GM15510 (cell line): ENCODE results near the gene SPACA6.

Source experiments
- POLR2A ChIP-seq: IDR thresholded peaks from 3 replicates; pipeline ENCODE4 v1.6.1; 2011; ENCODE audit warnings: borderline replicate concordance; ENCODE audit not compliant: insufficient read length; ENCODE audit errors: extremely low read depth

SPACA6 gene

GRCh38 chr19:51681286-51681941 is 11.7 kb upstream of the SPACA6 start:
- no peak for TF ChIP-seq POLR2A

- no peak for TF ChIP-seq POLR2A
Measured at GRCh38 chr19:51686171-51686570, 7.0 kb upstream of the SPACA6 start.

DNA sequence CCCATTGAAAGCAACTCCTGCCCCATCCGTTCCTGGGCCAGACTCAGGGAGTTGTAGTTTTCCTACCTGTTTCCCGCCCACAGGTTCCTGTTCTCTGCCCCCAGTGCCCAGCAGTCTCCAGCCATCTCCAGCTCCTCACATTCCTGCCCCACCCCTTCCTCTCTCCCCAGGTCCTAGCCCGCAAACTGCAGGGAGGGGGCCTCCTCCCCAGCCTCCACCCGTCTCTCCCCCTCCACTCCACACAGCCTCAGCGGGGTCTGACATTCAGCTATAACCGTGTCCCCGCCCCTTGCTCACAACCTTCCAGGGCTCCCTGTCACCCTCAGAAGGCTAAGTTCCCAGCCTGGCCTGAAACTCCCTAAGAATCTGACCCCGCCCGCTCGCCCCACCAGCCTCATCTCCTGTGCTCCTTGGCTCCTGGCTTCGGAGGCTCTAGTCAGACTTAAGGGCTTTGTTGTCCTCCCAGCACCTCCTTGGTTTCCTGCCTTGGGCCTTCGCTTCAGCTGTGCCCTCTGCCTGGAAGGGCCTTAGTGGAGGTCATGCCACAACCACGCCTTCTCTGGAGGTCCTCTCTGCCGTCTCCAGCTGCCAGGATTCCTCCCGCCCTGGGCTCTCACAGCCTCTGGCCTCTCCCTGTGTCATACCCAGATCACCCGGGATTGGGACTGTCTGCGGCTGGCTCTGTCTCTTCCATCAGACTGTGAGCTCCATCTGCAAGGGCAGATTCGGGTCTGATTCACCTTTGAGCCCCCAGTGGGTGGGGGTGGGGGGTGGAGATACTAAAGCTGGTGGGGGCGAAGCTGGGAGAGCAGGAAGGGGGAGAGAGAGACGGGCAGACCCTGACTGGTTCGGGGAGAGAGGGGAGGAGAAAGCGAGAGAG is 5.1 kb upstream of the SPACA6 start:
- TF ChIP-seq POLR2A: no peak

DNA sequence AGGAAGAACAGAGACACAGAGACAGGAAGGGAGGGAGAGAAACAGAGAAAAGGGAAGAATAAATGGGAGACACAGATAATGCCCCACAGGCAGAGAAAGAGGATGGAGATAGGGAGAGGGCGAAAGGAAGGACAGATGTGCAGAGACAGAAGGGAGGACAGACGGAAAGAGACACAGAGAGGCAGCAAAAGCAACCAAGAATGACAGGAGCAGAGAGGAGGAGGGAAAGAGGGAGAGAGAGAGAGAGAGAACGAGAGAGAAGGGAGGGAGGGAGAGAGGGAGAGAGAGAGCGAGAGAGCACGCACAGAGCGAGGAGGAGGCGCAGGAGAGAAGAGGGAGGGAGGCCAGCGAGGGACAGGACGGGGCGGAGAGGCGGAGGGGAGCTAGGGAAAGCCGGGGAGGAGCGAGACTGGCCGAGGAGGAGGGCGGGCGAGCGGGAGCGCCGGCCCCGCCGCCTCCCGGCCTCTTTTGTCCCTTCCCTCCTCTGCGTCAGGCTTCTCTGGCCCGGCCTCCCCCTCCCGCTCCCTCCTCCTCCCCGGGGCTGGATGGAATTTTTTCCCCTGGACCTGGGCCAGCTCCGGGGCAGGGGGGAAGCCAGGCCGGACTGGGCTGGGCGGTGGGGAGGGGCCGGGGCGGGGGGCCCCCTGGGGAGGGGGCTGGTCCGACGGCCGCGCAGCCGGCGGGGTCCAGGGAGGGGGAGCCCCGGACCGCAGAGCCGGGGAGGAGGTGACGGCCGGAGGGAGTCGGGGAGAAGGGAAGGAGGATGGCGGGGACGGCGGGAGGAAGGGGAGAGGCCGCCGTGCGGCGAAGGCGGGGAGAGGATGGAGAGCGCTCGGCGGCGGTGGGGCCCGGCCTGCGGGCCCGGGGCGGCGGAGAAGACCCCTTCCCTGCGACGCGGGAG is 4.2 kb upstream of the SPACA6 start:
- no peak for TF ChIP-seq POLR2A

DNA sequence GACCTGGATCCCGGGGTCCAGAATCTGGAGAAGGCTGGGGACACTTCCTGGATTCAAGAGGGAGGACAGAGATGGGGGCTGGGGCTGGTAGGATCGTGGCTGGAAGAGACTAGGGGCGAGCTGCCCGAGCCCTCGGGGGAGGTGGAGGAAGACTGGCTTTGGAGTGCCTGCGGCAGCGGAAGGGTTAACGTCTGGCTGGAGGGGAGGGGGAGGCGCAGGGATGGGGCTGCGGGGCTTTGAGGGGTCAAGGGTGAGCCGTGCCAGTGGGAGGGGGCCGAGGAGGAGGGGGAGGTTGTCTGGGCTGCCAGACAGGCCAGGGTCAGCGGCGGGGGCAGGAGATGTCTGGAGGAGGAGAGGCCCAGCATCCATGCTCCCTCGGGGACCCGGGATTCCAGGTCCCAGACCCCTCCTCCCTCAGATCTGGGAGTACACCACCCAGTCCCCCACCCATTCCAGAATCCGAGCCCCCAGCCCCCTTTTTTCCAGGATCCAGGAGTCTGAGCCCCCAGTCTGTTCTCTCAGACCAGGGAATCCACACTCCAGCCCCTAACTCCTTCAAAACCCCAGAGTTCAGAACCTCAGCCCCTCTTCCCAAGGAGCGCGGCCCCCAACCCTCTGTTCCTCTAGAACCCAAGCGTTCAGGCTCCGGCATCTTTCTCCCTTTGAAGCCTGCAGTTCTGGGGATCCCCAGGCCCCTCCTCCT is 3.2 kb upstream of the SPACA6 start:
- TF ChIP-seq POLR2A: no peak

- TF ChIP-seq POLR2A: no peak
Measured at GRCh38 chr19:51690454-51691073, 2.6 kb upstream of the SPACA6 start.

DNA sequence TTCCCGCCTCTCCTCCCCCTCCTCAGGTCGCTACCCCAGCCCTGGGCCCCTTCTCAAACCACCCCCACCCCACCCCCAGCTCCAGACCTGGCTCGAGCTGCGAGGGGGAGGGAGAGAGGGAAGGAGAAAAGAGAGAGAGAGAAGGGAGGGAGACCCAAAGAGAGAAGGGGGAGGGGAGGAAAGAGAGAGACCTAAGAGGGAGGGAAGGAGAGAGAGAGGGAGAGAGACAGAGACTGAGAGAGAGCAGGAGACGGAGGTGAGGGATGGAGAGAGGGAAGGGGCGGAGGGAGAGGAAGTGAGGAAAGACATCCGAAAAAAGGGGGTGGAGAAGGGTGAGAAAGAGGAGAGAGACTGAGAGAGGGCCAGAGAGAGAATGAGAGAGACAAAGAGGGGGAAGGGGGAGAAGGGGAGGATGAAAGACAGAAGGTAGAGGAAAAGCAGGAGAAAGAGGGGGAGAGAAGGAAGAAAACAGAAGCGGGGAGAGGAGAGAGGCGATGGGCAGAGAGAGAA is 2.0 kb upstream of the SPACA6 start:
- no peak for TF ChIP-seq POLR2A

DNA sequence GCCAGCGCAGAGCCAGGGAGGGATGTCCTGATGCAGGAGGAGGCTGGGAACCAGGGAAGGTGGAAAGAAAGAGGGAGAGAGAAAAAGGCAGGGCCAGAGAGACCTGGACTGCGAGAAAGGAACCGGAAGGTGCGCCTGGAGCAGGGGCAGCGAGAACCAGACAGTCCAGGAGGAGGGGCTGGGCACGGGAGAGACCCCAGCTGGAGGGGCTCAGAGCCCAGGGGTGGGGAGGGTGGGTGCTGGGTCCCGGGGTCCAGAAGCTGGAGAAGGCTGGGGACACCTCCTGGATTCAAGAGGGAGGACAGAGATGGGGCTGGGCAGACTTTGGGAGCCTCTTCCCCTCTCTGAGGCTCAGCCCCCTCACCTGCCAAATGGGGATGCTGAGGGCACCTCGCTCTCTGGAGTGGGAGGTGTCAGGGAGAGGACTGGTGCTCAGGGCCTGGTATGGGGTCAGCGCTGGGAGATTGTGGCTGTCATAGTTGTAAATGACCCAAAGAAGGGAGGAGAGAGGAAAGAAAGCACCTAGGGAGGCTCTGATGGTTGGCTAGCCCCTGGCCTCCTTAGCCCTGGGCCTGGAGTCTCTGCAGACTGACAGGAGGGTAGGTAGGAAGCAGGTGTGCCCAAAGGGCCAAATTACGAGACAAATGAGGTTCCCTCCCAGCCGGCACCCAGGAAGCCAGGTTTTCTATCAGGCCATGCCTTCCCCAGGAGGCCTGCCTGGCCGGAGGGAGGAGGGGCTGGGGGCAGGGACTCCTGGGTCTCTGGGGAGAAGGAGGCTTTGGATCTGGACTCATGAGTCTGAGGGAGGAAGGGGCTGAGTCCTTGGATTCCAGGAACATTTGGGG is 1.3 kb upstream of the SPACA6 start:
- no peak for TF ChIP-seq POLR2A

GRCh38 chr19:51692468-51692867 is 662 bp upstream of the SPACA6 start:
- no peak for TF ChIP-seq POLR2A

DNA sequence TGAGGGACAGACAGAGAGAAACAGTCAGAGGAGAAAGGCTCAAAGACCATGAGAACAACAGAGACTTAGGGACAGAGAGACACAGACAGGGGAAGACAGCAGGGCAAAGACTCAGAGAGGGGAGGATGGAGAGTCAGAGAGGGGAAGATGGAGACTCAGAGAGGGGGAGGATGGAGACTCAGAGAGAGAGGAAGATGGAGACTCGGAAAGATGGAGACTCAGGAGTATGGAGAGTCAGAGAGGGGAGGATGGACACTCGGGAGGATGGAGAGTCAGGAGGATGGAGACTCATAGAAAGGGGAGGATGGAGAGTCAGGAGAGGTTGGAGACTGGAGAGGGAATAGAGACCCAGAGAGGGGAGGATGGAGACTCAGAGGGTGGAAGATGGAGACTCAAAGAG is 689 bp downstream of the SPACA6 start:
- no peak for TF ChIP-seq POLR2A

- no peak for TF ChIP-seq POLR2A
Measured at GRCh38 chr19:51694318-51695085, 1.4 kb downstream of the SPACA6 start.

GRCh38 chr19:51695088-51695487 is 2.0 kb downstream of the SPACA6 start:
- no peak for TF ChIP-seq POLR2A

GRCh38 chr19:51695702-51696315 is 2.7 kb downstream of the SPACA6 start:
- TF ChIP-seq POLR2A: no peak

DNA sequence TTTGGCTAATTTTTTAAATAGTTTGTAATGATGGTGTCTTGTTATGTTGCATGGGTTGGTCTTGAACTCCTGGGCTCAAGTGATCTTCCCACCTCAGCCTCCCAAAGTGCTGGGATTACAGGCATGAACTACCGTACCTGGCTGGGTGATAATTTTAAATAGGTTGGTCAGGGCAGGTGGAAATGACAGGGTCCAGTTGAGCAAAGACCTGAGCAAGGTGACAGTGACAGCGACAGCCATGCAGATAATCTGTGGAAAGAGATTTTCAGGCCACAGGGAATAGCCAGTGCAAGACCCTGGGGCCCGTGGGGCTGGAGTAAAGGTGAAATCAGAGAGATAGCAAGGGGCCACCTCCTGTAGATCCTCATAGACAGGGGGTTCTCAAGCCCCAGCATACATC is 3.5 kb downstream of the SPACA6 start:
- TF ChIP-seq POLR2A: no peak
